AG20443 (cell line): ENCODE data around the gene SERPINE2.

ENCODE experiments used
- DNase-seq: peaks from one replicate; pipeline ENCODE4 v3.0.0; 2012; ENCODE audit warnings: low spot score, mixed read lengths

The SERPINE2 gene

DNA sequence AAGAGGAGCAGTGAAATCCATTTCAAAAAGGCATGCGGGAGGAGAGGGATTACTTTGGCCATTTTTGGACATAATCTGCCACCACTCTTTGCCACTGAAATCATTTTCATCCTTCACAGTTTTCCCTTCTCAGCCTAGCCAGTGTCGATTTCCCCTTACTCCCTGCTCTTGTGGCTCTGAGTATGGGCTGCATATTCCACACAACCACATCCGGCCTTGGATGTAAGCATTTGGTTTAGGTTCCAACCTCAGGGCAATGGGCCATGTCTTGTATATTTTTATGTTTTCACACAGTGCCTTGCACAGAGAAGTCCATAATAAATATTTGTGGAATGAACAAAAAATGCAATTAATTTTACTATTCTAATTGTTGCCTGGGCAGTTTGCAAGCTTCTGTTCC, 7.7 kb upstream of the SERPINE2 start:
- no peak for DNase-seq

DNA sequence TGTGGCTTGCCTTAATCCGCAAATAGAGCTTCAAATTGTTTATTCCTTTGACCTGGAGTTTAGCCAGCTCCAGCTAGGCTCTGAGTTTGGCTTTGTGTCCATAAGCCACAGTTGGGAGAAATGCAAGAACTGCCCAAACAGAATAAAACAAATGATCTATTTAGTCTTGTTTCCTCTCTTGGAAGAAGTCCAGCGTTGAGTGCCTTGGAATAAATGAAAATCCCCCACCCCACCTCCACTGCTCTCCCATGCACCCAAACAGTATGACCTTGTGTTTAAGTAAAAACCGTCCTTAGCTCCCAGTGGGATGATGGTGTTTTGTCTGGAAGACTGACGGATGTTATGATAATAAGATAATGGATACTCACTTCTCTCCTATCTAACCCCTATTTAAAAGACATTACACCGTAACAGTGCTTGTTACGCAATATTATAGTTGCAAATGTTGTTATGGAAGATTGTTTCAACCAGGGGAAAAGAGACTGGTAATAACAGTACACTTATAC, 3.2 kb upstream of the SERPINE2 start:
- no peak for DNase-seq

DNA sequence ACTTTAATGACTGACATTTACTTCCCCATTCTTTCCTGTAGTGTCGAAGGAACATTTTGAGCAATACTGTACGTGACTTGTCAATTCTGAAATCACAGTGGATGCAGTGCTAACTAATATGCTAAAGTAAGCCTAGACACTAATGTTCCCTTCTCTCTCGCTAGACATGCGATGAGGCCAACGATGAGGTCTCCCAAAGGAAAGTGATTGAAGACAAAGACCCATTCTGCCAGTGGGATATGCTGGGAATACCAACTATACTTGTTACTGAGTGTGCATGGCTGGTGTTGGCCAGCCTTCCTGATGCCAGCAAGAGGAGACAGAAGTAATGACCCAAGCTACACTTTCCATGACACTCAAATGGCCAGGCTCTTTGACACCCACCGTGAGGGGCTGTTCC, 2.5 kb upstream of the SERPINE2 start:
- no peak for DNase-seq

DNA sequence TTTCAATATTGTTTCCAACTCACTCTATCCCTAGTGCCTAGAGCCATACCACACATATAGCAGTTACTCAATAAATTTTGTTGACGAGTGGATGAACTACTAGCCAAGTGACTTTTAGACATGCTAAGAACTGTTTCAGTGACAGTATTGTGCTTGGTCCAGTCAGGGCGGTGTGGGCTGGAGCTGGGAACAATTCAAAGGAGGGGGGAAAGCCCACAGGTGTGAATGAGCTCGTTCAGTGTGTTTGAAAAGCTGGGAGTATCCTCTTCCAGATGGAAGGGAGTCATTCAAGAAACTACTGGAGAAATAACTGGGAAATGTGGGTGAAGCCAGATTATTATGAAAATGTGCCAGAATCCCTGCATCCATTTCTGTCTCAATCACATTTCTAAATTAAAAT, 1.7 kb upstream of the SERPINE2 start:
- no peak for DNase-seq

DNA sequence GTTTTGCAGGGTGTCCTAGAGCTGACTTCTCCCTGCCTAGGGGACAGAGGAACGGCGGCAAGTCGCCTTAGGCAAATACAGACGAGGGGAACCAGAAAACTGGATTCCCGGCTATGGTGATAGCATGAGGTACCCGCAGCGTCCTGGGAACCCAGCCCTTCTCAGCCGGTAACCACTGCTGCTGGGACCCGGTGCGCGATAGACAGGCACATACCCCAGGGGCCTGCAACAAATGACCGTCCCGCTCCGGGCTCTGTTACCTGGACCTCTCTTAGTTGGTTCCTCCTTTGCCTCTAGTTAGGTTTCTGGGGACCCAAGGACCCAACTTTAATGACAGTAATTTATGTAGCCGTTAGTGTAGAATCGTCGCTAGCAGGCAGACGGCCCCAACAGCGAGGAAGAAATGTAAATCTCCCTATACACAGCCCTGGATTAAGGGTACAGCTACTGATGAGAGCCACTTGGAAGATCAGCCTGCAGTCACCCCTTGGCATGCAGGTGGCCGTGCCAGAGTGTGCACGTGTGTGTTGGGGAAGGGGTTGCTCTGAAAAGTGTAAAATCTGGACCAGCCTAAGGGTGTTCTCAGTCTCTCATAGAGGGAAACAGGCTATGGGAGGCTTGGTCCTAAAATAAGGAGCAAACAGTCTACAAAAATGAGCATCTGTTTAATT, 819 bp upstream of the SERPINE2 start:
- no peak for DNase-seq

DNA sequence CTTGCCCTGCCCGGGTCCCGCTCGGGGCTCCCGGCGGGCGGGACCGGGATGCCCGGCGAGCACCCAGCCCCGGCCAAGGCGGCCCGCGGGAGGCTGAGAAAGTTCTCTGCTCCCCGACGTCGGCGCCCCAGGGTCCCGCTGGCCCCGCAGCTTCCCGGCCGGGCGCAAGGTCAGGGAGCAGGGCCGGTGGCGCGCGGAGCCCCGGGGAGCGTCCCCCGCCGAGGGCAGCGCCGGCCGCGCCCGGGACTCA, 331 bp downstream of the SERPINE2 start:
- peak; percentile 59 for DNase-seq

DNA sequence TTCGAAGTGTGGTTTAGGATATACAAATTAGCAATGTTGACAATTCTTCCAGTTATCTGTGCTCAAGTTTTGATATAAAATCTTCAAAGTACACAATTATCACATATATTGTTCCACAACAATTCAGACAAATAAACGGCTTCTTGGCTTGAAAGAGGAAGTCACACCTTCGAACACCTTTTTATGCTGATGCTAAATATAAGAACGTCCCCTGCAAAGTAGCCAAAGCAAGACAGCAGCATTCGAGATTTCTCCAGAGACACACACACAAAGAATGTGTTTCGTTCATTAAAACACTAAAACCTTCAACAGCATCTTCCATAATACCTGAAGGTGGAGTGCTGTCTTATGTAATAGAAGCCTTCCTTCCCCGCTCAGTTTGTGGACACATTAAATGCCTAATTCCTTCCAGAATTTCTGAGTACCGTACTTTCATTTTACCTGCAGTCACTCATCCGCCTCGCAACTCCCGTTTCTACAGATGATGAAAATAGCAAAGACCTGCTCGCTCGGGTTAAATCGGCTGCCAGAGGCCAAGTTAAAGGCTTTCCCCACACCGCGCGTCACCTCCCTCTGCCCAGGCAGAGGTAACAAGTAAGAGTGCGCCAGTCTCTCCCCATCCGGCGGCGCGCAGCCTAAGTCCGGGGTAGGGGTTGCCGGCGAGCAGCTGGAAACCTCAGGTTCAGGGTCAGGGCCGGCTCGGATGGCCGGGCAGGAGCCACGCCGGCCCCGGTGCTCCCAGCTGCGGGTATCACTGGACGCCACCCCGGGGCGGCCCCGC, 847 bp downstream of the SERPINE2 start:
- no peak for DNase-seq

DNA sequence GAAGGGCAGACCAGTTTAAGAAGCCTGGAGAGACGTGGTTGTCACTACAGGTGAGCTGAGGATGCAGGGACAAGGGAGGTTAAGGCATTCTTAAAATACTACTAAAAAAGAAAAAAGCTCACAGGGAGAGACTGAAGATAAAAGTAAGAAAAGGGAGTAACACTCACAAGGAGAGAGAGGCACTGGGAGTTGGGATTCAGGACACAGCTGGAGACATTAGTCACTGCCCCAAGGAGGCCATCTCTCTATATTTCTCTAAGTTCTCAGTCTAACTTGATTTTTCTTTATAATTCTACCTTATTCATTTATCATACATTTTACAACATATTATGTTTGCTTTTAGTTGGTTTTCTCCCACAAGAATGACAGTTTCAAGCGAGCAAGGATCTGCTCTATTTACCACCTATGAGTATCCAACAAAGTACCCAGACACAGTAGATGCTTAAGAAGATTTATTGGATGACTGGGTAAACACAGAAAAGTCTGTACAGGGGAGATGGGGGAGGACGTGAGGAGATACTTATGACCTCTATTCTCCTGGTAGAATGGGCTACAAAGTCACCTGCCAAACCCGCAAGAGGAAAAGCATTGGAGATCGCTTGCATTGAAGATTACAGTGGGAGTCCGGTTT, 2.2 kb downstream of the SERPINE2 start:
- DNase-seq = no peak

DNA sequence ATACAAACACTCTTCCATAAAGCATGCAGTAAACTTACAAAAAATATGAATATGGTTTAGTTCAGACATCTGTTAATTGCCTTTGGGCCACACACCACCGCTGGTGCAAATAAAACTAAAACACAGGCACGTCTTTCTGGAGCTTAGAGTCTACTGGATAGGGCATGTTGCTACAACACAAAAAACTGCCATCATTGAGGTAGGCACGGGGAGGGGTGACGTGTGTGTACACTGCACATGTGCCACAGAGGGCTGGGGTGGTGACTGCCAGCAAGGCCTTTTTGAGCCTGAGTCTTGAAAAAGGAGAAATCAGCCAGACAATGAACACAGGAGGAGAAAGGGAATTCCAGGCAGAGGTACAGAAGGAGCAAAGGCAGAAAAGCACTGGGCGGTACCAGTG, 5.1 kb downstream of the SERPINE2 start:
- no peak for DNase-seq

DNA sequence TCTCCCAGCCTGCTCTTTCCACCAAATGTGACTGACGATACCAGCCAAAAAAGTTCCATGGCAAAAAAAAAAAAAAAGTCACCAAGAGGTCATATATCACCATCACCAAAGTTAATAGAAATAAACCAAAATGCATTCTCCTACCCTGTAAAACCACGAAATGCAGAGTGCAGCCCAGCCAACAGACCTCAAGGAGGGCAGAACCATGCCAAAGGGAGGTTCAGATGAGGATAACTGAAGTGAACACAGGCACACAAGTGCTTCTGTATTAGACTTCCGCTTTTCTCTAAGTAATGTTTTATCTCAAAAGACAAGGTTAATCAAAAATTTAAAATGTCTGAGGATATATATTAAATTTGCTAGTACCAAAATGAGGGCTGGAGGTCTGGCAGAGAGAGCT, 5.5 kb downstream of the SERPINE2 start:
- DNase-seq = no peak

DNA sequence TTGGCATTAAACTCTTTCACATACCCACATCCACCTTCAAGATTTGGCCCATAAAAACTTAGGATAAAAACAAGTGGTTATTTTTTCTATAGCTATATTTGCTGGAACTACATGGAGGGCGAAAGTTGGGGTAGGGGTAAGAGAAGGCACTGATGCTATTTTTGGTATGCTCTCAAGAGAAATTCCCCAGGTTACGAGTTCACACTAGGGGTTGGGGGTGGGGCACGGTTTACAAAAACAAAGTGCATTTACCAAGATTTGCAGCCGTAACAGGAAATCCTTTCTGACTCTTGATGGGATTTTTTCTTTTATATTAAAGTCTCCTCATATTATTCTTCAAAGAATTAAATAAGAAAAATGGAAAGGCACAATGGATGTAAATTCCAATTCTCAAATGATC, 6.8 kb downstream of the SERPINE2 start:
- no peak for DNase-seq

DNA sequence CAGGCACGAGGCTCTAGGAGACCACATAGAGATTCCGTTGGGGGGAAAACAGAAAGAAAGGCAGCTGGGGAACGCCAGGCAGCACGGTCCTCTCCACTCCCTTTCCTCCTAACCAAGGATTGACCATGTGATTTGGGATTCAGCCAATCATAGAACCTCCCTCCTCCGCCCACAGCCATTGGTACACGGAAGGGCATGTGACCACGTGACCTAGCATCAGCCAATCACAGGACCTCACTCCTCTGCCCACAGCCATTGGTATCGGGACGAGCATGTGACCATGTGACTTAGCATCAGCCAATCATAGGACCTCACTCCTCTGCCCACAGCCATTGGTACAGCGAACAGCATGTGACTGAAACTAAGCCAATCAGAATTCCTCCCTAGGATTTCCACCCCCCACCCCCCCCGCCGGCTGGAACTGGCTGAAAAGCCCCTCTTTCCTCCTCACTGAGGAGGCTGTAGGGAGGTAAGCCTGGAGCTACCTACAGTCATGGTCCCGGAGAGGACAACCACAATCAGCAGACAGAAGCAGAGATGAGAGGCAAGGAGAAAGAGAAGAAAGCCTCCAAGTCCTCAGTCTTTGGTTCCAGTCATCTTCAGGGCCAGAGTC, 7.6 kb downstream of the SERPINE2 start:
- no peak for DNase-seq

DNA sequence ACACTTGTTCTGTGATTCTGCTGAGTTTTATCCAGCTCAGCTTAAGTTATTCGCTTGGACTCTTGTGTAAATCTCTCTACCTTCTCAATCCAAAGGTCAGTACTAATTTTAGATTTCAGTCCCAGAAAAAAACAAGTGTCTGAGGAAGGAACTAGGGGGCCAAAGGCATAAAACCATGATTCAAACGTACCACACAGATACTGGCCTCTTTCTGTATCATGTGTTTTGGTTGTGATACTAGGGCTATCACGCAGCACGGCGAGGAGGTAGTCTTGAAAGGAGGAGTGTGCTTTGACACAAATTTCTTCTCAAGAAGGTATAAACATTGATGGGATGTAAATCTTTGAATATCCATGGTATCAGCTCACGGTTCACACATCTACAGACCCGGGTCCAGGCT, 8.3 kb downstream of the SERPINE2 start:
- DNase-seq = no peak

DNA sequence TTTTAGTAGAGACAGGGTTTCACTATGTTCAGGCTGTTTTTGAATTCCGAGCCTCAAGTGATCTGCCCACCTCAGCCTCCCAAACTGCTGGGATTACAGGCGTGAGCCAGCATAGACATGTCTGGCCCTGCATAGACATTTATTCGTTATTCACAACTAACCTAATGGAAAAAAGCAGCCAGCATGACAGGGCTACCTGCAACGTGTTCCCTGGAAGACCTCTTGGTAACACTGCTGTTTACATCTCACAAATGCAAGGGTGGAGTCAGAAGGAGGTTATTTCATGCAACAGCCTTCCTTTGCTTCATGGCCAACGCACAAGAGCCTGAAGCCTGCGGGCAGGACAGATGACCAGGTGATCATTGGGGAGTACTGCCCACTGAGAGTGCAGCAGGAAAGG, 9.2 kb downstream of the SERPINE2 start:
- DNase-seq = no peak

DNA sequence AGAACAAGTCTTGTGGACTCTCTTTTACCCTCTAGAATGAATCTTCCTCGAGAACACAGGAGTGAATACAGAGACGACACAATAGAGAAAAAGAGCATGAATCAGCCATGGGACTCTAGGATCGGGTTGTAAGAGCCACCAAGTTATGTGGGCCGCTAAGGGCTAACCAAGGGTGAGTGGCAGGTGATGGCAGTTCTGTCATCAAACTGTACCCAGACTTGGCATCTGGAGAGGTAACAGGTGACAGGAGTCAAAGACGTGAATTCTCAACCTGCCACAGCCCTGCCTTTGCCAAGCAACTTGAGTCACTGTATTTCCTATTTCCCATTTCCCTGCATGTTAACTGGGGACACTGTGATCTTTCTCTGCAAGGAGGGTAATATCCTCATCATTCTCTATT, 11.2 kb downstream of the SERPINE2 start:
- no peak for DNase-seq

DNA sequence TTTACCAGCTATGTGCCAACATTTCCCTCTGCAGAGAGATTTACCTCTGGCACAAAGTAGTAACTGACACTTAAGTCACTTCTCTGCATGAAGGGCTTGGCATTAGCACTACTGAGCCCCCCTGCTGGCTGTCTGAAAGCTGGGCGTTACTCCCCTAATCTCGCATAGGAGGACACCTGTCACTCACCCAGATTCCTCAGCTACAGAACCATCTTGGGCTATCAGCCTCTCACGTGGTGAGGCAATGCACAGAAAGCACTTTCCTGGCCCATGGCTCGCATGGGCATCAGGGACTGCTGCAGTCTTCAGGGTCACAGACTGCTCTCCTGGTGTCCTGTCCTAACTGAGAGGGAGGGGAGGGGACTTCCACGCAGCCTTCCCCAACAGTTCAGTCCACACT, 12.0 kb downstream of the SERPINE2 start:
- DNase-seq = no peak

DNA sequence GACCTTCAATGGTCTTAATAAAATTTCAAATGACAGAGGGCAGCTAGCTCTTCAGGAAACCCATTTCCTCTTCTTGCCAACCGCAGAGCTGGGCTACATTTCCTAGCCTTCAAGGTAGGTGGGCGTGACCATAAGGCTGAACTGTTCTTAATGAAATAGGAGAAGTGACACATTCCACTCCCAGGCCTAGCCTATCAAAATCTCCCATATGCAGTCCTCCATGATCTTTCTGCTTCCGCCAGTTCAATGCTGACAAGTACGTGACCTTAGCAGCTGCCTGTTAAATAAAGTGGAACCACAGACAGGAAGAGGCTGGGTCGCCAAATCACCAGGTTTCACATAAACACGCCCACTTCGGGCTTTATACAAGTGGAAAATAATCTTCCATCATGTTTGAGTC, 13.2 kb downstream of the SERPINE2 start:
- no peak for DNase-seq

DNA sequence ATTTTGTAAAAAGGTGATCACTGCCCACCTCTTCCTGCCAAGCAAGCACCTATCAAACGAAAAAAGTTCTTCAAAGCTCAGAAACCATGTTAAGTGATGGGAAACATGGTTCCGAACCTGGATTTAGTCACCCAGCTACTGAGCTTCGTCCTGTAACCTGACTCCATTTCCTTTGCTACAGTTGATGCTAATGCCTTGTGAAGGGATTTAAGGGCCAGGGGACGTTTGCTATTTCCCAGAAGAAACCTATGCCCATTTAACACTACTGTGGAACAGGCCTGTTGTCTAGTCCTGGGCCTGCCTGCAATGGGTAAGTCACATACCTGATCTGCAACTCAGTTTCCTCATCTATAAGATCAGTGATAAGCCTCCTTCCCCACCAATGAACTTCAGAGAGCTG, 14.8 kb downstream of the SERPINE2 start:
- no peak for DNase-seq

DNA sequence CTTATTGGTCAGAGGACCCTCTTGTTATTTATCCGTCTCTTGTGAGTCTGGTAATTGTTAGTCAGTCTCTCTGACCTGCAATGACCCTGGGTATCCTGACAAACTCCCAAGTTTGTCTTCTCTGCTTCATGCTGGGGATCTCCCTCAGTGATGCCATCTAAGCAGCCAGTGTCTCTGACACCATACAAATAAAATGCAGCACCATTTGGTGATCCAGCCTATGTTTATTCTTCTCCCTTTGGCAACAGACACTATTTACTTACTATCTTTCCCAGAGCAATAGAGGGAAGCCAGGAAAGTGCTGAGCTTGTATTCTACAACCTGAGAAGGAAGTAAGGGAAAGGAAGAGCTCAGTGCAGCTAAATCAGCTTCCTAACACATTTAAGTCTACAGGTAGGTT, 15.9 kb downstream of the SERPINE2 start:
- peak; percentile 64 for DNase-seq

DNA sequence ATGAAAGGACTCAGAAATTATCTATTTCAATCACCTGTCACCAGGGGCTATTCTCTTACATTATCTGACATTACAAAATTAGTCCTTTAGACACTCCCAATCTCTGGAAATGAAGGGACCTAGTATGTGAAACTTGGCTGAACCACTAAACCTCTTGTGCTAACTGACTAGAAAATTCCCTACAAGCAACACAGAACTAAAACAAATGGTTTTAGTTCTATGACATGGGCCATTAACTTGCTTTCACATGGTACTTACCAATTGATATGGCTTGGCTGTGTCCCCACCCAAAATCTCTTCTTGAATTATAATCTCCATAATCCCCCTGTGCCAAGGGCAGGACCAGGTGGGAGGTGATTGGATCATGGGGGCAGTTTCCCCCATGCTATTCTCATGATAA, 16.6 kb downstream of the SERPINE2 start:
- DNase-seq = no peak

DNA sequence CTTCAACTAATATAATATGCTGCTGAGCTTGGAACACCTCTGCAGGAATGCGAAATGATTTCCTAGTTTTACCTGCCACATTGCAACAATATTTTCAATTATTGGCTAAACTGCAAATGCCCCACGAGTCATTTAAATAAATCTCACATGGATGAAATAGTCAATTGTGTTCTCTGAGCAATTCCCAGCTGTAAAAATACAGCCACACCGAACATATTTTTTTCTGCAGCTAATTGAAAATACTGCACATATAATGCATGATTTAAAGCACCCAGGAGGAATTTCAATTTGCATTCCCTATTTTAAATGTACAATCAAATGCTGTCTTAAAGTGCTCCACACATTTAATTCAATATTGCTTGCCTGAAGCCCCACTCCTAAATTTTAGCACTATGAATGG, 18.6 kb downstream of the SERPINE2 start:
- no peak for DNase-seq

DNA sequence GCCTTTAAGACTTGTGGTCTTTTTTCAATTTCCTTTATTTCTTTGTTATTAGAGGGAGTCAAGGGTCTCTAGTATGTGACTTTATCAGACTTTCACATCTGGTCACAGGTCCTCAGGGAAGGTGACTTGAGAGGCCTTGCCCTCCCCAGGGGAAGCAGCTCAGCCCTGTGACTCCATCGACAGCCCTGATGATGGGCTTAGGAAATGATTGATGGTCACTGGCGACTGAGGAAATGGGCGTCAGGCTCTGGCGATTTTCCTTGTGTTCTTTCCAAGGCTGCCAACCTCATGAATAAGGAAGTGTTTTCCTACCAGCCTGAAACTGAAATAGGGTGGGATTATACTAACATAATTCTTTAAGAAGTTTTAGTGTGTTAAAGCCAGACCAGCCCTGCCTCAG, 21.1 kb downstream of the SERPINE2 start:
- no peak for DNase-seq

DNA sequence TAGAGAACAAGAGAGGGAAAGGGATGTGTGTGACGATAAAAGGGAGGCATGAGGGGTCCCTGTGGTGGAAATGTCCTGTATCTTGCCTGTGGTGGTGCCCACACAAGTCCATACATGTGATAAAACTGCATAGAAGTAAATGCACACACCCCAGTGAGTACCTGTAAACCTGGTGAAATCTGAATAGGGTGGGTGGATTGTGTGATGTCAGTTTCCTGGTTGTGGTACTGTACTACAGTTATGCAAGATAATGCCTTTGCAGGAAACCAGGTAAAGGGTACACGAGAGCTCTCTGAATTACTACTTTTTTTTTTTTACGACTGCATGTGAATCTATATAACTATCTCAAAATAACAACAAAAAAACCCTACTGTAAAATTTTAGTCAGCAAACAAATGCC, 22.1 kb downstream of the SERPINE2 start:
- DNase-seq = no peak
